GM12878 (cell line): Measurements from ENCODE around the gene TAF11L14. TPM values are rescaled to one million over a fixed set of nuclear protein-coding genes. Genes with fewer than 3 reads are reported as not detected.

Experiments used
- ATAC-seq: fragments of 200-7000 bp; cut with Tn5 transposase; 3 replicates; pipeline ENCODE4 v1.9.1; 2020; ENCODE audit warnings: mild to moderate bottlenecking, moderate library complexity
- BruUV-seq: library from RNA; stranded (reverse); fragments of 400-500 nt; replicated peaks from 2 replicates; lab custom pipeline; 2021; lab: Mats Ljungman, UMichigan
- CTCF ChIA-PET: fragments of 300-600 bp; sonication (Branson Sonifier 250); formaldehyde crosslinking; extraction: SDS; loops from one replicate; lab custom pipeline; 2021; ENCODE audit warnings: inconsistent platforms; lab: Yijun Ruan, JAX
- POLR2A ChIA-PET: fragments of 350-600 bp; formaldehyde crosslinking; extraction: SDS; loops from one replicate; lab custom pipeline; 2021; ENCODE audit warnings: inconsistent platforms; lab: Charles Lee
- RAD21 ChIA-PET: fragments of 300-600 bp; sonication (Branson Sonifier 250); formaldehyde crosslinking; loops from one replicate; lab custom pipeline; 2023; ENCODE audit warnings: antibody characterized with exemption; ENCODE audit not compliant: unreplicated experiment; lab: Charles Lee
- SMC1A ChIA-PET: fragments of 300-600 bp; sonication (Branson Sonifier 250); formaldehyde crosslinking; loops from one replicate; lab custom pipeline; 2023; ENCODE audit not compliant: unreplicated experiment, uncharacterized antibody; lab: Charles Lee
- DNase-seq: peaks from one replicate; pipeline ENCODE4 v3.0.0-alpha.2; 2011; ENCODE audit warnings: low read depth, low spot score
- FAIRE-seq: peaks from 3 replicates; lab custom pipeline; 2011; peaks lifted over from hg19 to GRCh38; lab: Jason Lieb, UNC
- H2AFZ ChIP-seq: 2 replicates; pipeline ENCODE4 v1.6.0; 2011; ENCODE audit warnings: low read depth, low read length, control low read depth; ENCODE audit not compliant: control insufficient read depth
- H3K27ac ChIP-seq: 2 replicates; pipeline ENCODE4 v1.5.1; 2011; ENCODE audit warnings: control low read depth; ENCODE audit not compliant: control insufficient read depth, insufficient read depth
- H3K27me3 ChIP-seq, 2 experiments: replicated peaks in 1 of 2; 2 replicates each; pipeline versions ENCODE4 v1.6.0 to v1.6.1; 2011; ENCODE audit warnings: low read length in 1 of 2; ENCODE audit not compliant: control insufficient read depth in 2 of 2, insufficient read depth in 2 of 2
- H3K36me3 ChIP-seq, 2 experiments: 2 replicates each; pipeline ENCODE4 v1.5.1; 2011; ENCODE audit warnings: low read length in 1 of 2; ENCODE audit not compliant: control insufficient read depth in 2 of 2, insufficient read depth in 2 of 2
- H3K4me1 ChIP-seq: 2 replicates; pipeline ENCODE4 v1.6.1; 2011; ENCODE audit warnings: mild to moderate bottlenecking, low read length, moderate library complexity, mixed read lengths; ENCODE audit not compliant: control insufficient read depth, insufficient read depth
- H3K4me2 ChIP-seq: 2 replicates; pipeline ENCODE4 v1.6.0; 2011; ENCODE audit warnings: control low read depth; ENCODE audit not compliant: control insufficient read depth, insufficient read depth
- H3K4me3 ChIP-seq: fragments of 200-600 bp; sonication (generic); 2 replicates; pipeline ENCODE4 v1.5.1; 2016
- H3K79me2 ChIP-seq: 2 replicates; pipeline ENCODE4 v1.6.0; 2011; ENCODE audit warnings: low read length; ENCODE audit not compliant: control insufficient read depth, insufficient read depth
- H3K9ac ChIP-seq: 2 replicates; pipeline ENCODE4 v1.8.0; 2011; ENCODE audit warnings: low read length, control low read depth, mixed read lengths; ENCODE audit not compliant: control insufficient read depth, insufficient read depth
- H3K9me3 ChIP-seq: replicated peaks from 3 replicates; pipeline ENCODE4 v1.5.1; 2011; ENCODE audit warnings: mild to moderate bottlenecking, low read length; ENCODE audit not compliant: control insufficient read depth, insufficient read depth
- H4K20me1 ChIP-seq: 2 replicates; pipeline ENCODE4 v1.6.0; 2011; ENCODE audit not compliant: control insufficient read depth, insufficient read depth
- ASH2L ChIP-seq: fragments of 300-600, 200-600 bp; sonication (generic); IDR thresholded peaks from 2 replicates; pipeline ENCODE4 v1.6.1; 2017; ENCODE audit warnings: low read depth, mild to moderate bottlenecking, borderline replicate concordance
- BHLHE40 ChIP-seq, 2 experiments: fragments of 450-650 bp in 1 of 2; IDR thresholded peaks; 2 replicates each; pipeline ENCODE4 v1.6.1; 2011 to 2017; ENCODE audit warnings: low read depth in 2 of 2, borderline replicate concordance in 1 of 2, improper control_type of control experiment in 1 of 2, low read length in 1 of 2, mild to moderate bottlenecking in 1 of 2
- HSF1 ChIP-seq: fragments of 150-350 bp; IDR thresholded peaks from 2 replicates; pipeline ENCODE4 v1.6.1; 2014; ENCODE audit warnings: mild to moderate bottlenecking, low read depth, low read length
- RAD21 ChIP-seq: IDR thresholded peaks from 2 replicates; pipeline ENCODE4 v1.6.1; 2011; ENCODE audit warnings: mild to moderate bottlenecking, low read depth, low read length, moderate library complexity; ENCODE audit not compliant: insufficient read depth
- RELA ChIP-seq: fragments of 450-650 bp; IDR thresholded peaks from 2 replicates; pipeline ENCODE4 v1.8.0; 2014; ENCODE audit warnings: borderline replicate concordance; ENCODE audit not compliant: partially characterized antibody
- WGBS: methylation state at CpG from one replicate; pipeline ENCODE4 v1.1.6; 2016; ENCODE audit warnings: low lambda C conversion rate; ENCODE audit not compliant: insufficient replicate concordance, insufficient coverage; ENCODE audit errors: missing lambda C conversion rate; 5-methylcytosine and 5-hydroxymethylcytosine counted together
- in situ Hi-C: fragments of 300-500 bp; cut with MboI; formaldehyde crosslinking; loops from 9 replicates; pipeline ENCODE4 v1.14.3; 2018; ENCODE audit warnings: mixed read lengths
- intact Hi-C: fragments of 100-400 bp; cut with micrococcal nuclease; formaldehyde crosslinking; loops from one replicate; pipeline ENCODE4 v1.14.2; 2022; ENCODE audit not compliant: unreplicated experiment
- polyA plus RNA-seq, 11 experiments: library from polyadenylated mRNA; depleted of rRNA in 4 of 11; unstranded in 6 of 11; stranded (reverse) in 5 of 11; fragments of >200 nt; fragmentation: Nextera tagmentation in 4 of 11; fragmentation: Illumina TruSeq in 1 of 11; extraction: Ambion mirVana in 4 of 11; extraction: Trizol in 1 of 11; gene quantifications; 1 replicate in 1 of 11; 2 replicates in 10 of 11; pipeline versions ENCODE4 v1.2.1 to v1.2.3, GENCODE V29; 2011 to 2016; ENCODE audit warnings: inconsistent platforms in 2 of 11, missing spikeins in 2 of 11, low read depth in 1 of 11
- total RNA-seq, 4 experiments: library from RNA; depleted of rRNA in 3 of 4; stranded (reverse); fragments of >200 nt in 3 of 4; fragmentation: Illumina TruSeq in 1 of 4; extraction: Trizol in 1 of 4; gene quantifications; 2 replicates each; pipeline versions ENCODE4 v1.2.1 to v1.2.3, GENCODE V29; 2013 to 2021
- TF ChIP-seq, protein P1 (sequence below): fragments of 450-650 bp; IDR thresholded peaks from 2 replicates; pipeline ENCODE4 v1.6.1; 2018; ENCODE audit warnings: borderline replicate concordance, mild to moderate bottlenecking; ENCODE audit not compliant: partially characterized antibody

TAF11L14 gene
- total and polyA plus RNA-seq, 10 of the 15 experiments (the other 5 are each of a cell fraction or from before 2014, with no cell fraction given) = not detected

DNA sequence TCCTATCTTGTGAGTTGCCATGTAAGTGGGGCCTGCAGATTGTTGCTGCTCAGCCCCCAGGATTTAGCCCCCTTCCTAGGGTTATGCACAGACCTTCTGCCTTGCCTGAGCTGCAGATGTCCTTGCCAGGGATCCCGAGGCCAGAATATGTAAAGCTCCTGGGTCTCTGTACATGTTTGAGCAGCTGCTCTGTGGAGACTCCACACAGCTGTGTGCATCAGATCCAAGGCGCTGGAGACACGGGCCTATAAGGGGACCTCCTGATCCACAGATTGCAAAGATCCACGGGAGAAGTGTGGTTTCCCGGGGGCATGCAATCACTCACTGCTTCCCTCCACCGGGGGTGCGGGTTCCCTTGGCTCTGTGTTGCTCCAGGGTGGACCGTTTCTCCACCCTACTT, 28.9 kb downstream of the TAF11L14 start:
- WGBS = 29% methylated on average over 8 of the region's 8 CpGs
- no peak for FAIRE-seq
- CTCF ChIA-PET = no interaction called here

More for the DNA sequence above, 28.9 kb downstream of the TAF11L14 start:
- H3K4me3 ChIP-seq = no peak overlapping the region
- H4K20me1 ChIP-seq = no peaks in the 10 kb centered on the region
- H3K27me3 ChIP-seq = no peaks in the 10 kb centered on the region
- H3K9me3 ChIP-seq = no peaks in the 10 kb centered on the region; the same call in 2 of the 3 replicates
- no peak for DNase-seq
- ChIA-PET SMC1A (no interaction called here), POLR2A (no interaction called here), RAD21 (no interaction called here)
- no peak for ATAC-seq
- intact Hi-C loops (no loop called here), in situ Hi-C loops (no loop called here)
- no peak overlapping the region for H3K4me2 ChIP-seq
- no peaks in the 10 kb centered on the region for H3K4me1 ChIP-seq
- TF ChIP-seq HSF1 = no peak
- no peak for TF ChIP-seq ASH2L
- no peak for TF ChIP-seq RAD21
- no peak for TF ChIP-seq BHLHE40 (IDR thresholded peaks at IDR 0.05; ENCODE audit: borderline replicate concordance in 1 of 2, low read depth in 2 of 2, low read length in 1 of 2)
- TF ChIP-seq, protein P1, sequence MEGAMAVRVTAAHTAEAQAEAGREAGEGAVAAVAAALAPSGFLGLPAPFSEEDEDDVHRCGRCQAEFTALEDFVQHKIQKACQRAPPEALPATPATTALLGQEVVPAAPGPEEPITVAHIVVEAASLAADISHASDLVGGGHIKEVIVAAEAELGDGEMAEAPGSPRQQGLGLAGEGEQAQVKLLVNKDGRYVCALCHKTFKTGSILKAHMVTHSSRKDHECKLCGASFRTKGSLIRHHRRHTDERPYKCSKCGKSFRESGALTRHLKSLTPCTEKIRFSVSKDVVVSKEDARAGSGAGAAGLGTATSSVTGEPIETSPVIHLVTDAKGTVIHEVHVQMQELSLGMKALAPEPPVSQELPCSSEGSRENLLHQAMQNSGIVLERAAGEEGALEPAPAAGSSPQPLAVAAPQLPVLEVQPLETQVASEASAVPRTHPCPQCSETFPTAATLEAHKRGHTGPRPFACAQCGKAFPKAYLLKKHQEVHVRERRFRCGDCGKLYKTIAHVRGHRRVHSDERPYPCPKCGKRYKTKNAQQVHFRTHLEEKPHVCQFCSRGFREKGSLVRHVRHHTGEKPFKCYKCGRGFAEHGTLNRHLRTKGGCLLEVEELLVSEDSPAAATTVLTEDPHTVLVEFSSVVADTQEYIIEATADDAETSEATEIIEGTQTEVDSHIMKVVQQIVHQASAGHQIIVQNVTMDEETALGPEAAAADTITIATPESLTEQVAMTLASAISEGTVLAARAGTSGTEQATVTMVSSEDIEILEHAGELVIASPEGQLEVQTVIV = no peak
- no peak for TF ChIP-seq RELA
- H3K27ac ChIP-seq = no peak overlapping the region
- H3K79me2 ChIP-seq = no peaks in the 10 kb centered on the region
- H3K9ac ChIP-seq = no peak overlapping the region
- no peak overlapping the region for H2AFZ ChIP-seq
- BruUV-seq = no TSS peak
- no peaks in the 10 kb centered on the region for H3K36me3 ChIP-seq
